GM21367 (cell line): ENCODE results near the gene ZNF358.
"Not testable (repeated sequence)": the region's sequence is repeated elsewhere in the genome, so short reads cannot be mapped to it uniquely, and the experiment has no call there.

Experiments used
- ATAC-seq: cut with Tn5 transposase; IDR thresholded peaks from one replicate; pipeline ENCODE4 v1.9.1; 2021; ENCODE audit not compliant: unreplicated experiment

Gene ZNF358

GRCh38 chr19:7535047-7535997 lies 19.4 kb downstream of the ZNF358 start, which contains the start of gene PNPLA6:
Gene PNPLA6 (plus strand): TSS chr19:7535717. CDS start chr19:7535789, 72 bp downstream.
- ATAC-seq = peak; percentile 62

DNA sequence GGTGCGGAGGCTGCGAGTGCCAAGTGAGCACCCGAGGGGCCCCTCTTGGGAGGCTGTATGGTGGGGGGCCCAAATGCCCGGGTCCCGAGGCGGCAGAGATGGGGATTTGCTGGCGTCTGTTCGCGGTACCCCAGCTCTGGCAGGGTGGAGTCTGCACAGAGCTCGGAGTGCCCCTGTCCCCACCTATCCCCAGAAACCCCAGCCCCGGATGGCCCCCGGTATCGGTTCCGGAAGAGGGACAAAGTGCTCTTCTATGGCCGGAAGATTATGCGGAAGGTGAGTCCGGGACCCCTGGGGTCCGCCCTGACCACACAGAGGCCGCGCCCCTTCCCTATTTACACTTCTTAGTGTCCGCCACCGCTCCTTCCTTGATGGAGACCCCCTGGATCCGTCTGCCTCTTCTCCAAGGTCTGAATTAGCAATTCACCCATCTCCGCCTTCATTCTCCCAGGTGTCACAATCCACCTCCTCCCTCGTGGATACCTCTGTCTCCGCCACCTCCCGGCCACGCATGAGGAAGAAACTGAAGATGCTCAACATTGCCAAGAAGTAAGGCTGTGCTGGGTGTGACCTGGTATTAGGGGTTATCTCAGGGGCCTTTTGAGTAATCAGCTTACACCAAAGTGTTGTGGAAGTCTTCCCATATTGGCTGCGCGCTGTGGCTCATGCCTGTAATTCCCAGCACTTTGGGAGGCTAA lies 20.2 kb downstream of the ZNF358 start:
- no peak for ATAC-seq

- ATAC-seq = not testable (repeated sequence)
Measured at GRCh38 chr19:7538990-7539389, 23.1 kb downstream of the ZNF358 start.

DNA sequence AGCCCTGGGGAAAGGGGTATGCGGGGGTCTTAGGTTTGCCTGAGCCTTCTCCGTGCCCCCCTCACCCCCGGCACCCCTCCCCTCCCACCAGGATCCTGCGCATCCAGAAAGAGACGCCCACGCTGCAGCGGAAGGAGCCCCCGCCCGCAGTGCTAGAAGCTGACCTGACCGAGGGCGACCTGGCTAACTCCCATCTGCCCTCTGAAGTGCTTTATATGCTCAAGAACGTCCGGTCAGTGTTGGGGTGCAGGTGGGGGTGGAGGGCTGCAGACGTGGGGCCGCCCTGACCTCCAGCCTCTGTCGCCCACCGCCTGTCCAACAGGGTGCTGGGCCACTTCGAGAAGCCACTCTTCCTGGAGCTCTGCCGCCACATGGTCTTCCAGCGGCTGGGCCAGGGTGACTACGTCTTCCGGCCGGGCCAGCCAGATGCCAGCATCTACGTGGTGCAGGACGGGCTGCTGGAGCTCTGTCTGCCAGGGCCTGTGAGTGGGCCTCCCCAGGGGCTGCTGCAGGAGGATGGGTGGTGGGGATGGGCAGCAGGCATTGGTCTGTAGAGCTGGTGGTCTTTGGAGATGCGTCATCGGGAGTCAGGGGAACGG lies 24.0 kb downstream of the ZNF358 start:
- ATAC-seq = no peak

- ATAC-seq = no peak
Measured at GRCh38 chr19:7540761-7541474, 25.0 kb downstream of the ZNF358 start.

DNA sequence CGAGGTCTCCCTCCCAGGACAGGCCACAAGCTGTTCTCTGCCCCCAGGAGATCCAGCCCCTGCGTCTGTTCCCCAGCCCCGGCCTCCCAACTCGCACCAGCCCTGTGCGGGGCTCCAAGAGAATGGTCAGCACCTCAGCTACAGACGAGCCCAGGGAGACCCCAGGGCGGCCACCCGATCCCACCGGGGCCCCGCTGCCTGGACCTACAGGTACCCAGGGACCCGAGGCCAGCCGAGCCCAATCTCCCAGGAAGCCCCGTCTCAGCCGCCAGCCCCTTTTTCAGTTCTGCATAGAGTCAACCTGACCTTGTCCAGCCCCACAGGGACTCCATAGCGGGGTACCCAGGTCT lies 25.5 kb downstream of the ZNF358 start:
- no peak for ATAC-seq

GRCh38 chr19:7541828-7542443 lies 26.0 kb downstream of the ZNF358 start:
- no peak for ATAC-seq

DNA sequence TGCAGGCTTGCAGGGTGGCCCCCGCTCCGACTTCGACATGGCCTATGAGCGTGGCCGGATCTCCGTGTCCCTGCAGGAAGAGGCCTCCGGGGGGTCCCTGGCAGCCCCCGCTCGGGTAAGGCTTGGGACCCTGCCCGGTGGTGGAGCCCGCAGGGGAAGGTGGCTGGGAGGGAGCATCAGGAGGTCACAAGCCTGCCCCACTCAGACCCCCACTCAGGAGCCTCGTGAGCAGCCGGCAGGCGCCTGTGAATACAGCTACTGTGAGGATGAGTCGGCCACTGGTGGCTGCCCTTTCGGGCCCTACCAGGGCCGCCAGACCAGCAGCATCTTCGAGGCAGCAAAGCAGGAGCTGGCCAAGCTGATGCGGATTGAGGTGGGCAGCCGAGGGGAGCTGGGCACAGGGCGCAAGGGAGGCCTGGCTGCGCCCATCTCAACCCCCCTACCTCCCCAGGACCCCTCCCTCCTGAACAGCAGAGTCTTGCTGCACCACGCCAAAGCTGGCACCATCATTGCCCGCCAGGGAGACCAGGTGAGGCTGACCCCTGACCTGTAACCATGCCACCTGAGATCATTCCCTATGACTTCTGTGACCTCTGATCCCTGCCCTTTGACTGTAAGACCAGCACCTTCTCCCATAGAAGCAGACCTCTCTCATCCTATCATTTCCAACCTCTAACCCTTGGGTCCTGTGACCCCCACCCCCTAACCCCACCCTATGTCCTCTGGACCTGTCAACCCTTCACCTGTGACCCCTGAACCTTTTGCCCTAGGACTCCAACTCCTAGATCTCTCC lies 26.8 kb downstream of the ZNF358 start:
- no peak for ATAC-seq

- ATAC-seq = no peak
Measured at GRCh38 chr19:7544626-7545025, 28.7 kb downstream of the ZNF358 start.

DNA sequence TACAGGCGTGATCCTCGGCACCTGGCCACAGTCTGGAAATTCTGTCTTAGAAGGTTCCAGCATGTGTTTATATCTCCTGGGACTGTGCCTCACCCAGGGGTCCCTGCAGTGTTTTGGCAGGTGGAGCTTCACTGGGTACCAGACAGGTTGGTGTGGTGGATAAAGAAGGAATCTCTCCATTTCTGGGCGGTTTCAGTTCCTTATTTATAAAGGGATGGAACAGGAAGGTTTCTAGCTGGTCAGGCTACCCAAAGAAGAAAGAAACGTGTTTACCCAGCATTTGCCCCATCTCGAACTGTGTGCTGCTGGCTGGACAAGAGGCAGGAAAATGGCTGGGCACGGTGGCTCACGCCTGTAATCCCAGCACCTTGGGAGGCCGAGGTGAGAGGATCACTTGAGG lies 29.4 kb downstream of the ZNF358 start:
- no peak for ATAC-seq

DNA sequence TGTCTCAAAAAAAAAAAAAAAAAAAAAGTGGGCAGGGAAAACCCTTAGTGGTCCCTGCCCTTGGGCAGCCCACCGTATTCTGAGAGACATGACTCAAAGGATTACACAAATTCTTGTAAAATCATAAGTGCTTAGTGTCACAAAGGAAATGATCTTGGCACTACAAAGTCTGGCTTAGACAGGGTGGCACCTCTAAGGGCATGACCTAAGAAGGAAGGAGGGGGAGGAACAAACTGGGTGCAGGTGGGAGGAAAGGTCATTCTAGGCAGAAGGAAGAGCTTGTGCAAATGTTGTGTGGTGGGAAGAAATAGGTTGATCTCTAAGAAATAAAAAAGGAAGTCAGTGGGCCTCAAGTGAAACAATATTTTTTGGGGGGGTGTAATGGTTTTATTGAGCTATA lies 30.0 kb downstream of the ZNF358 start:
- no peak for ATAC-seq

- ATAC-seq = no peak
Measured at GRCh38 chr19:7547159-7547558, 31.3 kb downstream of the ZNF358 start.

DNA sequence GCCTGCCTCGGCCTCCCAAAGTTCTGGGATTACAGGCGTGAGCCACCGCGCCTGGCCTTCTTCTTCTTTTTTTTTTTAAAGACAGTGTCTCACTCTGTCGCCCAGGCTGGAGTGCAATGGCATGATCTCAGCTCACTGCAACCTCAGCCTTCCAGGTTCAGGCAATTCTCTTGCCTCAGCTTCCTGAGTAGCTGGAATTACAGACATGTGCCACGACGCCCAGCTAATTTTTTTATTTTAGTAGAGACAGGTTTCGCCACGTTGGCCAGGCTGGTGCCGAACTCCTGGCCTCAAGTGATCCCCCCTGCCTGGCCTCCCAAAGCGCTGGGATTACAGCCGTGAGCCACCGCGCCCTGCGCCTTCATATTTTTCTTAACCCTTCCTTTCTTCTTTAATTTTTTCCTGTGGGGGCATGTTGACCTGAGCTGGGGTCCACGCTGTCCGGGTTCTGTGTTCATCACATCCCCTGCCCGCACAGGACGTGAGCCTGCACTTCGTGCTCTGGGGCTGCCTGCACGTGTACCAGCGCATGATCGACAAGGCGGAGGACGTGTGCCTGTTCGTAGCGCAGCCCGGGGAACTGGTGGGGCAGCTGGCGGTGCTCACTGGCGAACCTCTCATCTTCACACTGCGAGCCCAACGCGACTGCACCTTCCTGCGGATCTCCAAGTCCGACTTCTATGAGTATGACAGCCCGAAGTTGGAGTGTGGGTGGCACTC lies 33.7 kb downstream of the ZNF358 start:
- ATAC-seq = no peak

GRCh38 chr19:7550169-7550770 lies 34.4 kb downstream of the ZNF358 start:
- ATAC-seq = no peak

DNA sequence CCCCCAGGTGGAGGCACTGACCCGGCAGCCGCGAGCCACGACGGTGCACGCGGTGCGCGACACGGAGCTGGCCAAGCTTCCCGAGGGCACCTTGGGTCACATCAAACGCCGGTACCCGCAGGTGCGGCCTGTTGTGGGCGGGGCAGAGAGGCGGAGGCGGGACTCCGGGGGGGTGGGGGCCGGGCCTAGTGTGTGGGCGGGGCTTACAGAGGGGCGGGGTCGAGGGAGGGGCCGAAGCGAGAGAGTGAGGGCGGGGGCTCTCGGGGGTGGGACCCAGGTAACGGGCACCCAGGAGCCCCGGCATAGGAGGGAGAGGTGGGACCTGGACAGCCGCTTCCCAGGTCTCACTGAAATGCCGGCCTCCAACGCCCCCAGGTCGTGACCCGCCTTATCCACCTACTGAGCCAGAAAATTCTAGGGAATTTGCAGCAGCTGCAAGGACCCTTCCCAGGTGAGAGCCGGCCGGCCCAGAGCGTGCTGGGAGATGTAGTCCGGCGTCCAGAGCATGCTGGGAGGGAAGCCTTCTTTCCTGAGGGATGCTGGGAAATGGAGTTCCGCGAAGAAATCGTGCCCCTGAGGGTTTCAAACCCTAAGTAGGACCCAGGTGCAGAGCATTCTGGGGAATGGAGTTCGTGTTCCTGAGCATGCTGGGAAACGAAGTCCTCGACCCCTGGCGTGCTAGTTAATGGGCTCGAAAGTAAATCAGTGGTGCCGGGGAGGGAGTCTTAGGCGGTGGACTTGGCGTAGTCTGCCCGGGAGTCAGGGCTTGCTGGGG lies 35.3 kb downstream of the ZNF358 start:
- no peak for ATAC-seq

- ATAC-seq = no peak
Measured at GRCh38 chr19:7552781-7553180, 36.9 kb downstream of the ZNF358 start.

DNA sequence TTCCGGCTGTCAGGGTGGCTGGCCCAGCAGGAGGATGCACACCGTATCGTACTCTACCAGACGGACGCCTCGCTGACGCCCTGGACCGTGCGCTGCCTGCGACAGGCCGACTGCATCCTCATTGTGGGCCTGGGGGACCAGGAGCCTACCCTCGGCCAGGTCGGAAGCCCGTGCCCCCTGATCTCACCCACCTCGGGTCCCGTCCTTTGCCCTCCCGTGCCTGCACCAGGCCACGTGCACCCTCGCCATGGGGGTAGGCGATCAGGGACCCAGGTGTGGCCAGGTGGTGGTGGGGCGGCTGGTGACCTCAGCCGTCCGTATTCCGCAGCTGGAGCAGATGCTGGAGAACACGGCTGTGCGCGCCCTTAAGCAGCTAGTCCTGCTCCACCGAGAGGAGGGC lies 38.7 kb downstream of the ZNF358 start:
- ATAC-seq = no peak
